ENCODE results near the gene SCO2.

- no peak for TF ChIP-seq CTCF (IDR thresholded peaks at IDR 0.05)
- no peak for TF ChIP-seq POLR2A (IDR thresholded peaks at IDR 0.05)
These were observed 48.3 kb upstream of the SCO2 start for GRCh38 chr22:50573491-50574382.
